ENCODE results near the gene ZNF157. TPM values are rescaled to one million over a fixed set of nuclear protein-coding genes. Genes with fewer than 3 reads are reported as not detected.
"Not testable (repeated sequence)": the region's sequence is repeated elsewhere in the genome, so short reads cannot be mapped to it uniquely, and the experiment has no call there.

ZNF157 gene
- total RNA-seq, result under 1 TPM in 2 of 4 donors, not detected in 2; 0.14 to 0.32 TPM

- no peaks in the 10 kb centered on the region for H3K9me3 ChIP-seq
- no peaks in the 10 kb centered on the region for H3K36me3 ChIP-seq
- TF ChIP-seq EP300 (IDR thresholded peaks at IDR 0.05; ENCODE audit: low read depth) (no peak), POLR2AphosphoS5 (IDR thresholded peaks at IDR 0.05) (no peak)
- no peak for DNase-seq
- no peaks in the 10 kb centered on the region for H3K27me3 ChIP-seq
- no peak within 1 kb of the TSS for H3K27ac ChIP-seq
- WGBS, 2 donors (ENCODE audit: low coverage in 1 of 2), result 78% methylated on average over 3 of the region's 3 CpGs; no CpG with 5 or more reads in 1 of the 2 donors
- no peak within 1 kb of the TSS for H3K4me3 ChIP-seq
- intact Hi-C loops (cut with DNase I; ENCODE audit: low total_unique reads) (no loop called here), in situ Hi-C loops (cut with MboI; ENCODE audit: low pct_ligation_motif_present in 1 of 4, low pct_unique_long_range_greater_than_20kb in 1 of 4, low sequenced_read_pairs in 3 of 4) (no loop called here)
- H3K4me1 ChIP-seq, result no peaks in the 10 kb centered on the region
Observed at GRCh38 chrX:47370278-47370677, at the start of gene ZNF157. Gene ZNF157, plus strand, starts transcription at chrX:47370578. Its CDS starts 91 bp downstream, at chrX:47370669.

DNA sequence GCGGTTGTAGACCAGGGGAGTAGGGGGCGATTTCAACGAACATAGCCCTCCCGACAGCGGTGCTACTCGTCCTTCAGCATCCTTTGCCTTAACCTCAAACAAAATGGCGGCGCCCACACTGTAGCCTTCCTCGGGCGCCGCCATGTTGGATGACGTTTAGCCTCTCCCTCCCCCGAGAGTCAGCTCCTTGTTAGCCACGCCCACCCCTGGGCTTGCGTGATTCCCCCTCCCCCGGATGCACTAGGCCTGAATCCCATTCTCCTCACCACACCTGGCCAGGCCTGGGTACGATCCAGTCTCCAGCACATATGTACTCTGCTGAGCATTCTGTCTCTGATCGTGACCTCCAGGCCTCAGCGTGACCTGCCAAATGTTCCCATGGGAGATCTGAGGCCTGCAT, 49.0 kb upstream of the ZNF157 start:
- TF ChIP-seq POLR2A (IDR thresholded peaks at IDR 0.05) (no peak), EP300 (IDR thresholded peaks at IDR 0.05; ENCODE audit: low read depth) (no peak), POLR2AphosphoS5 (IDR thresholded peaks at IDR 0.05) (no peak)
- TF ChIP-seq, protein P1, sequence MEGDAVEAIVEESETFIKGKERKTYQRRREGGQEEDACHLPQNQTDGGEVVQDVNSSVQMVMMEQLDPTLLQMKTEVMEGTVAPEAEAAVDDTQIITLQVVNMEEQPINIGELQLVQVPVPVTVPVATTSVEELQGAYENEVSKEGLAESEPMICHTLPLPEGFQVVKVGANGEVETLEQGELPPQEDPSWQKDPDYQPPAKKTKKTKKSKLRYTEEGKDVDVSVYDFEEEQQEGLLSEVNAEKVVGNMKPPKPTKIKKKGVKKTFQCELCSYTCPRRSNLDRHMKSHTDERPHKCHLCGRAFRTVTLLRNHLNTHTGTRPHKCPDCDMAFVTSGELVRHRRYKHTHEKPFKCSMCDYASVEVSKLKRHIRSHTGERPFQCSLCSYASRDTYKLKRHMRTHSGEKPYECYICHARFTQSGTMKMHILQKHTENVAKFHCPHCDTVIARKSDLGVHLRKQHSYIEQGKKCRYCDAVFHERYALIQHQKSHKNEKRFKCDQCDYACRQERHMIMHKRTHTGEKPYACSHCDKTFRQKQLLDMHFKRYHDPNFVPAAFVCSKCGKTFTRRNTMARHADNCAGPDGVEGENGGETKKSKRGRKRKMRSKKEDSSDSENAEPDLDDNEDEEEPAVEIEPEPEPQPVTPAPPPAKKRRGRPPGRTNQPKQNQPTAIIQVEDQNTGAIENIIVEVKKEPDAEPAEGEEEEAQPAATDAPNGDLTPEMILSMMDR (IDR thresholded peaks at IDR 0.05), result no peak
- DNase-seq, result peak; percentile 13
- intact Hi-C loops (cut with DNase I; ENCODE audit: low total_unique reads), result no loop called here
- H3K27ac ChIP-seq, result no peak overlapping the region
- no peaks in the 10 kb centered on the region for H3K9me3 ChIP-seq
- in situ Hi-C loops (cut with MboI; ENCODE audit: low pct_ligation_motif_present in 1 of 4, low pct_unique_long_range_greater_than_20kb in 1 of 4, low sequenced_read_pairs in 3 of 4), result no loop called here
- H3K4me3 ChIP-seq, result no peak overlapping the region
- H3K36me3 ChIP-seq, result no peaks in the 10 kb centered on the region
- no peaks in the 10 kb centered on the region for H3K4me1 ChIP-seq
- WGBS, 2 donors (ENCODE audit: low coverage in 1 of 2), result 69% methylated on average over 19 of the region's 19 CpGs; no CpG with 5 or more reads in 1 of the 2 donors
- no peaks in the 10 kb centered on the region for H3K27me3 ChIP-seq

DNA sequence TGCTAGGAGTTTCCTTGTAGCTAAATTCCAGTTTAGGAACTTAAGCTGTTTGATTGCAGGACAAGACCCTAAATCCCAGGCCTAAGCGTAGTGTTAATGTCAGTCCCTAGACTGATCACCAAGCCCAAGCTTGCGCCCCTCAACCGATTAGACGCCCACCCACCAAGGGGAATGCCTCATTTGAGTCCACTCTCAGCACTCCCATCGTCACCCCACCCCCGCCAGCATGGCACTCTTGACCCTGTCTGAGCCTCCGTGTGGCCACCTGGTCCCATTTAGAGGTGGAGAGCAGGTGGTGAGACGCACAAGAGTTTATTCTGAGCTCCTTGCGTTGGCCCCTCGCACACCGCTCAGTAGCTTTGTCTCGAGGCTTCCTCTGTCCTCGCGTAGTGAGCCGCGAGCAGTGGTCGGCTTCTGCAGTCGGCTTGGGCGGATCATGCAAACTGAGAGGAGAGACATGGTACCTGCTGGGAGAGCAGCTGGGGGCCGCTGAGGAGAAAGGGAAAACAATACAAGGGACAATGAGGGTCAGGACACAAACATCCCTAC, 48.5 kb upstream of the ZNF157 start:
- Histone ChIP-seq H3K9me3 (no peaks in the 10 kb centered on the region), H3K36me3 (no peaks in the 10 kb centered on the region), H3K4me3 (no peak overlapping the region), H3K27me3 (no peaks in the 10 kb centered on the region), H3K4me1 (no peaks in the 10 kb centered on the region), H3K27ac (no peak overlapping the region)
- in situ Hi-C loops (cut with MboI; ENCODE audit: low pct_ligation_motif_present in 1 of 4, low pct_unique_long_range_greater_than_20kb in 1 of 4, low sequenced_read_pairs in 3 of 4), result no loop called here
- TF ChIP-seq, protein P1 (IDR thresholded peaks at IDR 0.05), result no peak
- TF ChIP-seq EP300 (IDR thresholded peaks at IDR 0.05; ENCODE audit: low read depth) (no peak), POLR2AphosphoS5 (IDR thresholded peaks at IDR 0.05) (no peak), POLR2A (IDR thresholded peaks at IDR 0.05) (no peak)
- no peak for DNase-seq
- intact Hi-C loops (cut with DNase I; ENCODE audit: low total_unique reads), result no loop called here
- 89% methylated on average over 20 of the region's 20 CpGs; no CpG with 5 or more reads in 1 of the 2 donors for WGBS, 2 donors (ENCODE audit: low coverage in 1 of 2)

DNA sequence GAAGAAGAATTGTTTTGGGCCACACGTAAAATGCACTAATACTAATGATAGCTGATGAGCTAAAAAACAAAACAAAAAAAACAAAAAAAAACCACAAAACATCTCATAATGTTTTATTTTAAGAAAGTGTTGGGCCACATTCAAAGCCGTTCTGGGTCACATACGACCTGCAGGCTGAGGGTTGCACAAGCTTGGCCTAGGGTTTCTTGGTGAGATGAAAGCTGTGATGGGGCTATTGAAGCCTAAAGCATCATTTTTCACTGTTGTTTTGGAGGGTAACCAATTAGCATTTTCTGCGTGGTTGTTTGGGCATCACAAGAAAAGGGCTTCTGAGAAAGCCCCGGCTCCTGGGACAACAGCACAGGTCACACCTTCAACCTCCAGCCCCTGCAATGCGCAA, 42.5 kb upstream of the ZNF157 start:
- Histone ChIP-seq H3K27ac (no peak overlapping the region), H3K9me3 (no peaks in the 10 kb centered on the region), H3K36me3 (no peaks in the 10 kb centered on the region), H3K27me3 (no peaks in the 10 kb centered on the region), H3K4me3 (no peak overlapping the region), H3K4me1 (no peaks in the 10 kb centered on the region)
- no peak for TF ChIP-seq POLR2AphosphoS5 (IDR thresholded peaks at IDR 0.05)
- TF ChIP-seq, protein P1 (IDR thresholded peaks at IDR 0.05), result no peak
- TF ChIP-seq EP300 (IDR thresholded peaks at IDR 0.05; ENCODE audit: low read depth), result no peak
- no peak for TF ChIP-seq POLR2A (IDR thresholded peaks at IDR 0.05)
- WGBS, 2 donors (ENCODE audit: low coverage in 1 of 2), result 60 to 79% methylated on average over 1 to 6 of the region's 6 CpGs
- DNase-seq, result no peak
- in situ Hi-C loops (cut with MboI; ENCODE audit: low pct_ligation_motif_present in 1 of 4, low pct_unique_long_range_greater_than_20kb in 1 of 4, low sequenced_read_pairs in 3 of 4), result no loop called here
- intact Hi-C loops (cut with DNase I; ENCODE audit: low total_unique reads), result no loop called here

DNA sequence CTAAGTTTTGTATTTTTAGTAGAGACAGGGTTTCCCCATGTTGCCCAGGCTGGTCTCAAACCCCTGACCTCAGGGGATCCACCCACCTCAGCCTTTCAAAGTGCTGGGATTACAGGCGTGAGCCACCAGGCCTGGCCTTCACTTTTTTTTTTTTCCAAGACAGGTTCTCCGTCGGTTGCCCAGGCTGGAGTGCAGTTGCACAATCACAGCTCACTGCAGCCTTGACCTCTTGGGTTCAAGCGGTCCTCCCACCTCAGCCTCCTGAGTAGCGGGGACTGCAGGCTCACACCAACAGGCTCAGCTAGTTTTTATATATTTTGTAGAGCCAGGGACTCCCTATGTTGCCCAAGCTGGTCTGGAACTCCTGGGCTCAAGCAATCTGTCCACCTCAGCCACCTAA, 37.6 kb upstream of the ZNF157 start:
- H3K4me1 ChIP-seq; H3K36me3 ChIP-seq; H3K27me3 ChIP-seq; DNase-seq; intact Hi-C loops (cut with DNase I; ENCODE audit: low total_unique reads); H3K27ac ChIP-seq; H3K9me3 ChIP-seq; in situ Hi-C loops (cut with MboI; ENCODE audit: low pct_ligation_motif_present in 1 of 4, low pct_unique_long_range_greater_than_20kb in 1 of 4, low sequenced_read_pairs in 3 of 4); H3K4me3 ChIP-seq: not testable (repeated sequence)
- 89% methylated on average over 5 of the region's 5 CpGs; no CpG with 5 or more reads in 1 of the 2 donors for WGBS, 2 donors (ENCODE audit: low coverage in 1 of 2)
